ENCODE results near the gene LIN28B. TPM values are rescaled to one million over a fixed set of nuclear protein-coding genes. Genes with fewer than 3 reads are reported as not detected.

LIN28B gene
- total and polyA plus RNA-seq, 2 of the 4 experiments (the other 2 are of a cell fraction) = not detected

DNA sequence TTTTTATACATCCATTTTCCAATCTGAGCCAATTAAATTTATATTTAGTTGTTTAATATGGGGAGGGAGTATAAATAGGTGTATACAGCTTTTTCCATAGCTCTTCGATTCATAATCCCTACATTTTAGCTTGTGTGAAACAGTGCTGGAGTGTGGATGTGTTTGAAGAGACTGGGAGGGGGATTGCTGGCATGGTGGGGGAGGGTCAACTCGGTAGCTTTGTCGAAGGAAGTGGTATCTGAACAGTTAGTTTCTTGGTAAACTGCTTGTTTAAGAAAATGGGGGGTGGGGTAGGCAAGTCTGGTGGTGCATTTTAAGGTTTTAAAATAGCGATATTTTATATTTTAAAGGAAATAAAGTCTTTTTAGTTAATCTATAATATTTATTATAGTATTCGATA is 1.4 kb upstream of the LIN28B start:
- in situ Hi-C loops (cut with MboI; ENCODE audit: low sequenced_read_pairs) = no loop called here
- no TSS peak for BruUV-seq (replicated peaks)
- POLR2A ChIA-PET (ENCODE audit: unreplicated experiment) = no interaction called here
- H4K5ac ChIP-seq (ENCODE audit: low read depth, low read length) = no peak overlapping the region
- no peaks in the 10 kb centered on the region for H3K36me3 ChIP-seq (ENCODE audit: control insufficient read depth, insufficient read depth, low read length)
- H4K91ac ChIP-seq (ENCODE audit: insufficient read depth, low read depth, low read length) = no peak overlapping the region
- H2BK20ac ChIP-seq (ENCODE audit: low read depth, low read length) = no peak overlapping the region
- intact Hi-C loops (cut with micrococcal nuclease) = no loop called here
- H3K4me1 ChIP-seq (ENCODE audit: control insufficient read depth, insufficient read depth, low read length) = no peaks in the 10 kb centered on the region
- no peak overlapping the region for H2AFZ ChIP-seq (replicated peaks; ENCODE audit: low read length, poor library complexity)
- H3K9ac ChIP-seq (ENCODE audit: low read depth, low read length) = no peak overlapping the region
- H3K9me1 ChIP-seq (ENCODE audit: insufficient read depth, low read length) = no peaks in the 10 kb centered on the region
- ATAC-seq (ENCODE audit: low read depth) (no peak), DNase-seq (no peak)
- H3K4ac ChIP-seq (ENCODE audit: low read depth, low read length) = no peak overlapping the region
- no peak overlapping the region for H3K4me2 ChIP-seq (ENCODE audit: low read depth, low read length)
- H3K27ac ChIP-seq (ENCODE audit: insufficient read depth, low read length) = no peak overlapping the region
- H2BK5ac ChIP-seq (ENCODE audit: low read depth, low read length, poor library complexity, severe bottlenecking) = no peak overlapping the region
- no peak overlapping the region for H2AK9ac ChIP-seq (replicated peaks; ENCODE audit: low read depth, low read length, poor library complexity)
- no peak overlapping the region for H2AK5ac ChIP-seq (ENCODE audit: low read depth, low read length)
- H4K8ac ChIP-seq (ENCODE audit: low read depth in 2 of 2, low read length in 2 of 2) = no peak overlapping the region
- H3K4me3 ChIP-seq (ENCODE audit: insufficient read depth, low read depth, low read length) = no peak overlapping the region
- no CpG with 5 or more reads among the region's 5 CpGs for WGBS, 2 experiments (ENCODE audit: extremely low coverage in 2 of 2, insufficient read length in 1 of 2)
- TF ChIP-seq CEBPB (IDR thresholded peaks at IDR 0.05; ENCODE audit: low read depth, low read length) (no peak), RAD21 (IDR thresholded peaks at IDR 0.05; ENCODE audit: low read length) (no peak), RFX5 (IDR thresholded peaks at IDR 0.05; ENCODE audit: low read depth, low read length) (no peak), BHLHE40 (IDR thresholded peaks at IDR 0.05; ENCODE audit: low read depth, low read length) (no peak)
- no peak overlapping the region for H2BK120ac ChIP-seq (ENCODE audit: low read depth, low read length)
- no peak overlapping the region for H3K18ac ChIP-seq (ENCODE audit: low read depth, low read length)
- H3K14ac ChIP-seq (replicated peaks; ENCODE audit: low read depth, low read length) = no peak overlapping the region
- H3K27me3 ChIP-seq (ENCODE audit: control insufficient read depth, insufficient read depth, low read length) = peaks cover 54% of the 10 kb centered on the region
- H4K20me1 ChIP-seq (ENCODE audit: insufficient read depth, low read length) = no peaks in the 10 kb centered on the region
- H3K79me1 ChIP-seq (ENCODE audit: low read depth in 1 of 2, low read length in 2 of 2) = no peaks in the 10 kb centered on the region
- H3K9me3 ChIP-seq (ENCODE audit: control insufficient read depth, insufficient read depth, low read length) = peaks cover 6% of the 10 kb centered on the region; the same call in 1 of the 2 replicates
- CTCF ChIA-PET = no interaction called here
- H3K56ac ChIP-seq (ENCODE audit: extremely low read depth, insufficient read depth, low read length) = no peak overlapping the region
- dilution Hi-C loops (cut with HindIII; ENCODE audit: low sequenced_read_pairs, unreplicated experiment) = no loop called here
- no peak overlapping the region for H3K23ac ChIP-seq (ENCODE audit: low read depth, low read length)
- H2BK15ac ChIP-seq (ENCODE audit: low read depth, low read length) = no peak overlapping the region
